Measurements from ENCODE around the gene CYS1. TPM values are rescaled to one million over a fixed set of nuclear protein-coding genes. Genes with fewer than 3 reads are reported as not detected.
A peak's percentile ranks its signal among the peaks of the same experiment; 100 is the strongest.

CYS1 gene
- total RNA-seq, 1 experiment from 2014 or later = 3.7 TPM

- Histone ChIP-seq H3K9ac (ENCODE audit: low read length) (peak within 1 kb of the TSS; percentile 38; the same call in 1 of the 2 replicates), H2AFZ (ENCODE audit: low read depth, low read length, poor library complexity, severe bottlenecking) (no peak within 1 kb of the TSS), H3K27ac (ENCODE audit: low read depth, low read length) (peak within 1 kb of the TSS; percentile 82), H3K27me3 (ENCODE audit: insufficient read depth, low read length) (no peaks in the 10 kb centered on the region), H3K4me3 (replicated peaks in 1 of 2; ENCODE audit: low read depth in 1 of 2, low read length in 2 of 2) (peak within 1 kb of the TSS; percentile 6 to 30; a peak in 1 of 4 replicates), H3K4me1 (ENCODE audit: control insufficient read depth in 1 of 2, insufficient read depth in 2 of 2, low read length in 2 of 2) (peaks cover 3 to 15% of the 10 kb centered on the region in 2 experiments; a peak in 1 of 4 replicates), H3K4me2 (ENCODE audit: low read length) (peak within 1 kb of the TSS; percentile 56), H4K20me1 (ENCODE audit: insufficient read depth) (no peaks in the 10 kb centered on the region), H3K79me2 (ENCODE audit: insufficient read depth, low read length) (no peaks in the 10 kb centered on the region), H3K9me3 (ENCODE audit: control insufficient read depth in 1 of 2, insufficient read depth in 1 of 2, low read depth in 1 of 2, low read length in 2 of 2) (peaks cover 4 to 8% of the 10 kb centered on the region in 2 experiments; a peak in 1 of 4 replicates), H3K9me2 (ENCODE audit: insufficient read depth) (no peaks in the 10 kb centered on the region), H3K36me3 (ENCODE audit: control insufficient read depth in 1 of 2, insufficient read depth in 2 of 2, low read length in 2 of 2) (peaks cover 0 to 4% of the 10 kb centered on the region in 2 experiments; a peak in 1 of 4 replicates)
- intact Hi-C loops (cut with micrococcal nuclease) = loop anchor here (10.0 kb wide), 1 partner anchor 489 kb away; the partner anchor contains the start of gene ADAM17
- ChIA-PET RAD21 (ENCODE audit: low non-redundant PET in 1 of 2, low total read pairs in 2 of 2, uncharacterized antibody in 2 of 2, unreplicated experiment in 2 of 2) (no interaction called here), CTCF (interaction anchor here (0.6 to 1.7 kb wide), 4 partner anchors 59 to 273 kb away, joined by 3 to 5 read pairs (median 4); no protein-coding TSS in a partner anchor), POLR2A (interaction anchor here (1.0 kb wide), 1 partner anchor 14 kb away, joined by 3 read pairs; no protein-coding TSS in a partner anchor)
- TF ChIP-seq REST (IDR thresholded peaks at IDR 0.05; ENCODE audit: low read depth) = no peak
- no peak for TF ChIP-seq TCF7L2 (IDR thresholded peaks at IDR 0.05; ENCODE audit: borderline replicate concordance, extremely low read depth, insufficient read depth, insufficient read length)
- TF ChIP-seq JUND (IDR thresholded peaks at IDR 0.05) = no peak
- TF ChIP-seq ZFX (IDR thresholded peaks at IDR 0.05) = peak; percentile 70; the same call in 1 of the 2 replicates
- TF ChIP-seq EZH2phosphoT487 (IDR thresholded peaks at IDR 0.05; ENCODE audit: borderline replicate concordance) = no peak
- TF ChIP-seq POLR2A (IDR thresholded peaks at IDR 0.05; ENCODE audit: borderline replicate concordance, extremely low read depth, insufficient read depth, insufficient read length) = no peak
- TF ChIP-seq MAX (IDR thresholded peaks at IDR 0.05) = peak; percentile 94
- no peak for TF ChIP-seq YY1 (IDR thresholded peaks at IDR 0.05; ENCODE audit: extremely low read depth, insufficient replicate concordance, low read depth, low read length)
- peak; percentile 57 for DNase-seq (ENCODE audit: low read depth, low spot score)
- BruUV-seq (replicated peaks) = no TSS peak
- ATAC-seq = peak; percentile 82
Observed at GRCh38 chr2:10043256-10043905, 36.8 kb downstream of the CYS1 start, which contains the start of gene KLF11. KLF11 (plus strand) TSS chr2:10043550; CDS start chr2:10043717, 167 bp downstream.
